ENCODE data around the gene RAD51B. TPM values are rescaled to one million over a fixed set of nuclear protein-coding genes. Genes with fewer than 3 reads are reported as not detected.

The RAD51B gene
- polyA plus RNA-seq, 1 donor (not counting 4 experiments of a cell fraction or from before 2014, with no cell fraction given) = 13.3 TPM

GRCh38 chr14:68479247-68479646 is 659.7 kb downstream of the RAD51B start:
- no peaks in the 10 kb centered on the region for H4K20me1 ChIP-seq (ENCODE audit: control insufficient read depth, extremely low read depth, insufficient read depth, low read length)
- FAIRE-seq = no peak
- H3K27ac ChIP-seq (ENCODE audit: control insufficient read depth, insufficient read depth, low read length) = no peak overlapping the region

GRCh38 chr14:68482018-68482417 is 662.4 kb downstream of the RAD51B start:
- H3K4me1 ChIP-seq (ENCODE audit: control insufficient read depth, extremely low read depth, insufficient read depth, low read length) = peaks cover 21% of the 10 kb centered on the region
- H4K20me1 ChIP-seq (ENCODE audit: control insufficient read depth, extremely low read depth, insufficient read depth, low read length) = no peaks in the 10 kb centered on the region
- H3K27me3 ChIP-seq (ENCODE audit: control insufficient read depth, extremely low read depth, insufficient read depth, low read length) = no peaks in the 10 kb centered on the region
- H3K79me2 ChIP-seq (ENCODE audit: control insufficient read depth, insufficient read depth, low read length) = no peaks in the 10 kb centered on the region
- no peaks in the 10 kb centered on the region for H3K9me3 ChIP-seq (ENCODE audit: control insufficient read depth, low read depth, low read length)
- H3K9ac ChIP-seq (ENCODE audit: control insufficient read depth, extremely low read depth, insufficient read depth, low read length) = no peak overlapping the region
- DNase-seq (ENCODE audit: low read depth, low spot score) (no peak), FAIRE-seq (no peak)
- H3K4me2 ChIP-seq (ENCODE audit: control insufficient read depth, extremely low read depth, insufficient read depth, low read depth, low read length) = no peak overlapping the region
- TF ChIP-seq CTCF (optimal IDR thresholded peaks at IDR 0.05 in 1 of 3, IDR thresholded peaks at IDR 0.05 in 1 of 3, conservative IDR thresholded peaks at IDR 0.05 in 1 of 3; ENCODE audit: extremely low read depth in 1 of 3, insufficient read depth in 2 of 3, low read length in 3 of 3) (no peak), EZH2 (IDR thresholded peaks at IDR 0.05; ENCODE audit: low read length) (no peak)
- H2AFZ ChIP-seq (ENCODE audit: control insufficient read depth, low read length) = no peak overlapping the region
- H3K36me3 ChIP-seq (ENCODE audit: control insufficient read depth in 2 of 2, extremely low read depth in 1 of 2, insufficient read depth in 2 of 2, low read length in 2 of 2) = no peaks in the 10 kb centered on the region
- dilution Hi-C loops (cut with MboI; ENCODE audit: extremely low pct_ligation_motif_present, low sequenced_read_pairs) = no loop called here
- H3K27ac ChIP-seq (ENCODE audit: control insufficient read depth, insufficient read depth, low read length) = no peak overlapping the region
- H3K4me3 ChIP-seq (ENCODE audit: control insufficient read depth in 2 of 3, extremely low read depth in 1 of 3, insufficient read depth in 2 of 3, low read depth in 1 of 3, low read length in 3 of 3) = no peak overlapping the region
- no peaks in the 10 kb centered on the region for H3K9me1 ChIP-seq (ENCODE audit: control insufficient read depth, extremely low read depth, insufficient read depth, low read length)

More at GRCh38 chr14:68479247-68479646, 659.7 kb downstream of the RAD51B start:
- H3K4me3 ChIP-seq (ENCODE audit: control insufficient read depth in 2 of 3, extremely low read depth in 1 of 3, insufficient read depth in 2 of 3, low read depth in 1 of 3, low read length in 3 of 3) = no peak overlapping the region
- H3K4me1 ChIP-seq (ENCODE audit: control insufficient read depth, extremely low read depth, insufficient read depth, low read length) = peaks cover 46% of the 10 kb centered on the region
- no peaks in the 10 kb centered on the region for H3K27me3 ChIP-seq (ENCODE audit: control insufficient read depth, extremely low read depth, insufficient read depth, low read length)
- H3K4me2 ChIP-seq (ENCODE audit: control insufficient read depth, extremely low read depth, insufficient read depth, low read depth, low read length) = no peak overlapping the region
- no peaks in the 10 kb centered on the region for H3K9me1 ChIP-seq (ENCODE audit: control insufficient read depth, extremely low read depth, insufficient read depth, low read length)
- DNase-seq (ENCODE audit: low read depth, low spot score) = no peak
- no peak overlapping the region for H2AFZ ChIP-seq (ENCODE audit: control insufficient read depth, low read length)
- no peak overlapping the region for H3K9ac ChIP-seq (ENCODE audit: control insufficient read depth, extremely low read depth, insufficient read depth, low read length)
- H3K79me2 ChIP-seq (ENCODE audit: control insufficient read depth, insufficient read depth, low read length) = no peaks in the 10 kb centered on the region
- dilution Hi-C loops (cut with MboI; ENCODE audit: extremely low pct_ligation_motif_present, low sequenced_read_pairs) = no loop called here
- H3K36me3 ChIP-seq (ENCODE audit: control insufficient read depth in 2 of 2, extremely low read depth in 1 of 2, insufficient read depth in 2 of 2, low read length in 2 of 2) = no peaks in the 10 kb centered on the region
- H3K9me3 ChIP-seq (ENCODE audit: control insufficient read depth, low read depth, low read length) = no peaks in the 10 kb centered on the region
- TF ChIP-seq CTCF (optimal IDR thresholded peaks at IDR 0.05 in 1 of 3, IDR thresholded peaks at IDR 0.05 in 1 of 3, conservative IDR thresholded peaks at IDR 0.05 in 1 of 3; ENCODE audit: extremely low read depth in 1 of 3, insufficient read depth in 2 of 3, low read length in 3 of 3) (no peak), EZH2 (IDR thresholded peaks at IDR 0.05; ENCODE audit: low read length) (no peak)

Data from keratinocyte (primary cell).